Bronchial epithelial cell (primary cell): Measurements from ENCODE around the gene WAS. TPM values are rescaled to one million over a fixed set of nuclear protein-coding genes. Genes with fewer than 3 reads are reported as not detected.

ENCODE experiments used
- DNase-seq: peaks from one replicate; pipeline ENCODE4 v3.0.0-alpha.2; 2010; ENCODE audit warnings: low read depth
- FAIRE-seq: peaks from 2 replicates; lab custom pipeline; 2011; peaks lifted over from hg19 to GRCh38; lab: Jason Lieb, UNC
- H3K27me3 ChIP-seq: 2 replicates; pipeline ENCODE4 v1.5.1; 2011; ENCODE audit warnings: low read length; ENCODE audit not compliant: control insufficient read depth, insufficient read depth
- H3K36me3 ChIP-seq: 2 replicates; pipeline ENCODE4 v1.5.1; 2011; ENCODE audit warnings: low read length; ENCODE audit not compliant: control insufficient read depth, insufficient read depth
- H3K4me3 ChIP-seq: 2 replicates; pipeline ENCODE4 v1.5.1; 2011; ENCODE audit warnings: mild to moderate bottlenecking, low read depth, low read length, control low read depth
- total RNA-seq: library from RNA; depleted of rRNA; stranded (reverse); fragments of >200 nt; gene quantifications from 2 replicates; pipeline ENCODE4 v1.2.1, GENCODE V29; 2014
- TF ChIP-seq, protein P1 (sequence below): IDR thresholded peaks from 2 replicates; pipeline ENCODE4 v1.5.1; 2011; ENCODE audit warnings: mild to moderate bottlenecking, moderate library complexity, low read length, control low read depth, inconsistent platforms; ENCODE audit not compliant: insufficient read depth, severe bottlenecking

WAS gene
- total RNA-seq, 1 donor from 2014 or later, result not detected

DNA sequence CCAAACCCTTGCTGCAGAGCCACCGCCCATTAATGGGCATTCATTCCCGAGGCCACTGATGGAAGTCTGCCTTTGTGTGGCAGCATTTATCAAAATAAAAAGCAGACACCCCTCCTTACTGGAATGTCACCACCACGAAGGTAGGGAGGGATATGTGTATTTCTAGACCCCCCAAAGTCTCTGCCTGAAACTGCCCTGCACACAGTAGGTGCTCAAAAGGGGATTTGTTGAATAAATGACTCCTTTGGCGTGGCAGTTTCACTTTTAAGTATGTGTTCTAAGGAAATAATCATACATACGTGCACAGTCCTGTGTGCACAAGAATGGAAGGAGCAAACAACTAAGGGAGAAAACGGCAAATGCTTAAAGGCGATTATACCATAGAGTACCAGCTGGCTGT lies 54.3 kb downstream of the WAS start:
- TF ChIP-seq, protein P1, sequence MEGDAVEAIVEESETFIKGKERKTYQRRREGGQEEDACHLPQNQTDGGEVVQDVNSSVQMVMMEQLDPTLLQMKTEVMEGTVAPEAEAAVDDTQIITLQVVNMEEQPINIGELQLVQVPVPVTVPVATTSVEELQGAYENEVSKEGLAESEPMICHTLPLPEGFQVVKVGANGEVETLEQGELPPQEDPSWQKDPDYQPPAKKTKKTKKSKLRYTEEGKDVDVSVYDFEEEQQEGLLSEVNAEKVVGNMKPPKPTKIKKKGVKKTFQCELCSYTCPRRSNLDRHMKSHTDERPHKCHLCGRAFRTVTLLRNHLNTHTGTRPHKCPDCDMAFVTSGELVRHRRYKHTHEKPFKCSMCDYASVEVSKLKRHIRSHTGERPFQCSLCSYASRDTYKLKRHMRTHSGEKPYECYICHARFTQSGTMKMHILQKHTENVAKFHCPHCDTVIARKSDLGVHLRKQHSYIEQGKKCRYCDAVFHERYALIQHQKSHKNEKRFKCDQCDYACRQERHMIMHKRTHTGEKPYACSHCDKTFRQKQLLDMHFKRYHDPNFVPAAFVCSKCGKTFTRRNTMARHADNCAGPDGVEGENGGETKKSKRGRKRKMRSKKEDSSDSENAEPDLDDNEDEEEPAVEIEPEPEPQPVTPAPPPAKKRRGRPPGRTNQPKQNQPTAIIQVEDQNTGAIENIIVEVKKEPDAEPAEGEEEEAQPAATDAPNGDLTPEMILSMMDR, result no peak
- no peak for FAIRE-seq
- H3K4me3 ChIP-seq, result peak overlapping the region; percentile 65
- no peak for DNase-seq
- no peaks in the 10 kb centered on the region for H3K27me3 ChIP-seq
- H3K36me3 ChIP-seq, result no peaks in the 10 kb centered on the region

Other genes with a start within 250 kb of the WAS start
- 134 and 348 TPM in 2 replicates for gene SLC38A5, start 213.5 kb upstream of the WAS start, total RNA-seq
- gene FTSJ1, start 207.6 kb upstream of the WAS start, total RNA-seq, result 131 and 154 TPM in 2 replicates
- gene PORCN, start 174.8 kb upstream of the WAS start, total RNA-seq, result 33.4 and 46.2 TPM in 2 replicates
- 122 and 244 TPM in 2 replicates for gene EBP, start 162.0 kb upstream of the WAS start, total RNA-seq
- gene TBC1D25, start 144.1 kb upstream of the WAS start, total RNA-seq, result 3.8 and 3.9 TPM in 2 replicates
- 163 and 177 TPM in 2 replicates for gene RBM3, start 109.3 kb upstream of the WAS start, total RNA-seq
- 121 and 164 TPM in 2 replicates for gene WDR13, start 86.3 kb upstream of the WAS start, total RNA-seq
- 1.2 and 1.3 TPM in 2 replicates for gene SUV39H1, start 12.9 kb downstream of the WAS start, total RNA-seq
- not detected in 2 replicates for gene GLOD5, start 77.9 kb downstream of the WAS start, total RNA-seq
- gene GATA1, start 102.8 kb downstream of the WAS start, total RNA-seq, result not detected in 2 replicates
- gene HDAC6, start 118.3 kb downstream of the WAS start, total RNA-seq, result 33.2 and 36.2 TPM in 2 replicates
- gene ERAS, start 142.7 kb downstream of the WAS start, total RNA-seq, result not detected in 2 replicates
- 0.26 and 0.51 TPM in 2 replicates for gene PCSK1N, start 151.8 kb downstream of the WAS start, total RNA-seq
- gene TIMM17B, start 214.0 kb downstream of the WAS start, total RNA-seq, result 28.2 and 35.2 TPM in 2 replicates
- 101 and 108 TPM in 2 replicates for gene PQBP1, start 214.1 kb downstream of the WAS start, total RNA-seq
- gene SLC35A2, start 227.8 kb downstream of the WAS start, total RNA-seq, result 19.3 and 21.9 TPM in 2 replicates
- gene PIM2, start 235.2 kb downstream of the WAS start, total RNA-seq, result 3.2 and 6.8 TPM in 2 replicates